ENCODE results near the gene ARHGEF6.
"Not testable (repeated sequence)": the region's sequence is repeated elsewhere in the genome, so short reads cannot be mapped to it uniquely, and the experiment has no call there.

Gene ARHGEF6

DNA sequence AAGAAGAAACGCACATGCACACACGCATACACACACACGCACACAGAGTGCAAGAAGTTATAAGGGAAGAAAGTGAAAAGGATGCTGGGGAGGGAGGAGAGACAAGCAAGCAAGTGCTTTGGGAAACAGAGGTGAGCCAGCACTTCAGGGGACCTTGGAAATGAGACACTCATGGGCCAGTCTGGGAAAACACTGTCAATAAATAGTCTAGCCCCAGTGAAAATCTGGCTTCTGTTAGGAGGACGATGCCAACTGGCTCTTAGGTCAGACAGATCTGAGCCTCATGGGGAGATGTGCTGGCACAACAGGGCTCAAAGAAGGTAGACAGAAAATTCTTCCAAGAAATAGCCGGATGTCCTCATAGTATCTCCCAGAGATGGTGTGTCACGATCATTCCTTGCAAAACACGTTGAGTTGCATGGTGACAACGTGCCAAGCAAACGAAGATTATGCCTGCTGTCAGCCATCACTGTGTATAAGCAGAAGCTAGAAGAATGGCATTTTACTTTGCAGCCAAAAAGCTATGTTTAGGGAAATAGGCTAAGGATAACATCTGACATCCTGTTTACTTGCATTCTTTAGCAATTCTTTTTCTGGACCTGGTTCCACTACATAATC lies 557 bp upstream of the ARHGEF6 start:
- no peak for DNase-seq

DNA sequence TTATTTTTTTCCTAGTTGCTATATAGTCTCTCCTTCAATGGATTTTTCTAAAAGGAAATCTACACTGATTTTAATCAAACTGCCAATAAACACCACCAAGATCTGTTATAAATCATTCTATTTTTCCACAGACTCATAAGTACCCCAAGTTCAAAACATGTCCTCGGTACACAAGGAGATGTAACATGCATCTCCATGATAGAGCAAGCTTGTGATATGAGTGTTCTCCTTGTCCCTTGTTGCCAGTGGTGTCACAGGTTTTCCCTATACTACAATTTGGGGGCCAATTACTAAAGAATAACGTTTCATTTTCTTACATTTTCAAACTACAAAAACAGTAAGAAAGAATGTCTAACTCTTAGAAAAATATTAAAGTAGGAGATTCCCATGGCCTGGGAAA lies 491 bp downstream of the ARHGEF6 start:
- no peak for DNase-seq

DNA sequence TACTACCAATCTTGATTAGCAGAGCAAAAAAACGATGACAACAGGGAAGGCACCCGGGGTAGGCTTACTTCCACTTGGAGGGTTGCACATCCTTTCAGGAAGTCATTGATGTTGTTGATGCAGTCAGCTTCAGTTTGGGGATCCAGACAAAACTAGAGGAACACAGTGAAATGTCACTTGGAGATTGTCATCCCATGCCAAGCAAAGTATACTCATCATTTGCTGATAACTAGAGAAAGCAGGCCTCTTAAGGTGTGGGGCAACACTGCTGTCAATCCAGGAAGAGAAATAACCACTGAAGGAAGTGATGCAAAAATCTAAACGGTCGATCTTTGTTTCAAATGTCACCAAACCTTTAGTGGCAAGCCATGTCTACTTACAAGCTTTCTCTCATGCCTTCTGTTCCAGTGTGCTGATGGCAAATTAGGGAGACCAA lies 1.4 kb downstream of the ARHGEF6 start:
- no peak for DNase-seq

DNA sequence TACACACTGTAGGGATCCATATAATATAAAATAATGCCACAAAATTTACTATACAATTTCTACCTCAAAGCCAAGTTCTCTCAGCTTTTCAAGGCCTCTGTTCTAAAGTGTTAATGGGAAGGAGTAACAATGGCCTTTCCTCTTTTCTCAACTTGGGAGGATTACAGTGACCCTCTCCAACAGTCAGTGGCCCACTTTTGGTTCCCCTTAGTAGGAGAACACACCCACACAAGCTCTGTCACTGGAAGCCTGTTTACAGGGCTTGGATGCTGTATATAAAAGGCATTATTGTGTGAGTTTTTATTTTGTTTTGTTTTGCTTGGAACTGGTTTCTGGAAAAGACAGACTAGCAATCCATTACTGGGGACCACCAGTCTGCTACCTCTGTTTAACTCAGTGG lies 1.8 kb downstream of the ARHGEF6 start:
- no peak for DNase-seq

DNA sequence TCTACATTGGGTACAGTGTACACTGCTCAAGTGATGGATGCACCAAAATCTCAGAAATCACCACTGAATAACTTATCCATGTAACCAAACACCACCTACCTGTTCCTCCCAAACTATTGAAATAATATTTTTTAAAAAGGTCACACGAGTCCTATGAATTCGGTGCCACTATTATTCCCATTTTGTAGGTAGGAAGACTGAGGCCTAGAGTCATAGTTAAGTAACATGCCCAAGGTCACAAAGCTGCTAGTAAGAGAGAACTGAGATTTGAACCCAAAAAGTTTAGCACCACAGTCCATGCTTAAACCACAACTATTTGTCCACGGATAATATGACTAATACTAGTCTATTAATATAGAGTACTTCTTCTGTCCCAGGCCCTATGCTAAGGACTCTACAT lies 2.7 kb downstream of the ARHGEF6 start:
- no peak for DNase-seq

DNA sequence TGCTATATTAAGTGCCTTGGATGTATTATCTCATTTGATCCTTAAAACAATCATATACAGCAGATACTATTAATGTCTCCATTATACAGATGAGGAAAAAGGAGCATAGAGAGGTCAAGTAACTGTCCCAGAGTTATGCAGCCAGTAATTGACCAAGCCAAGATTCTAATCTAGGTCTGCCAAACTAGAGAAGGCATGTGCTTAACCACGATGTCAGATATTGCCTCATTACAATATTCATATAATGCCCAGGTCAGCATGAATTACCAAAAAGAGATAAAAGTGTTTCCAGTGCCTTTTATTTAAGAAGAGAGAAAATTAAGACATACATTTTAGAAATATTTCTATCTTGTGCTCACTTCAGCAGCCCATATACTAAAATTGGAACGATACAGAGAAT lies 7.1 kb downstream of the ARHGEF6 start:
- DNase-seq = no peak

DNA sequence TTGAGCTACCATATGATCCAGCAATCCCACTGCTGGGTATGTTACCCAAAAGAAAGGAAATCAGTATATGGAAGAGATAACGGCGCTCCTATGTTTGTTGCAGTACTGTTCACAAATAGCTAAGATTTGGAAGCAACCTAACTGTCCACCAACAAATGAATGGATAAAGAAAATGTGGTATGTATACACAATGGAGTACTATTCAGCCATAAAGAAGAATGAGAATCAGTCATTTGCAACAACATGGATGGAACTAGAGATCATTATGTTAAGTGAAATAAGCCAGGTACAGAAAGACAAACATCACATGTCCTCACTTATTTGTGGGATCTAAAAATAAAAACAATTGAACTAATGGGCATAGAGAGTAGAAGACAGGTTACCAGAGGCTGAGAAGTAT lies 8.9 kb downstream of the ARHGEF6 start:
- not testable (repeated sequence) for DNase-seq

DNA sequence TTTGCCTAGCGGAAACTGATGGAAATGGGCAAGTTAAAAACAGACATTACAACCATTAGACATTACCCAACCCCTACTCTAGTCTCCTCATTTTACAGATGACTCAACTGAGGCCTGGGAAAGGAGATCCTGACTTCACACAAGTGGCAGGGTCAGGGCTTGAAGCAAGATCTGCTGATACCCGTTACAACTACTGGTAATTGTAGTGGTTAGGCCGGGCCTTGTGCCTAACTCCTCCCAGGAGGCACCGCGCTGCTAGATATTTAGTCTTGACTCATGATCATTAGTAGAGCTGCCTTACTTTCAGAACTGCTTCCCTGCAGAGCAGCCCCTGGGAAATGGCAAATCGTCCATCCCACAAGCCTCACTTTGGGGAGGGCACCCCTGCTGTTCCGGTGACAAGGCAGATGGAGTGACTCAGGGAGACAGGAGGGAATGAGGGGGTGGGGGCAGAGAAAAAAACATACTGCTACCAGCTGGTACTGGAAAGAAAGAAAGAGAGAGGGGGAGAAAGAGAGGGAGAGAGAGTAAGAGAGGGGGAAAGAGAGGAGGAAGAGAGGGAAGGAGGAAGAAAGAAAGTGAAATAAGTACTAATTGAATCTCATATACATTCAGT lies 12.2 kb downstream of the ARHGEF6 start:
- peak; percentile 94 for DNase-seq

DNA sequence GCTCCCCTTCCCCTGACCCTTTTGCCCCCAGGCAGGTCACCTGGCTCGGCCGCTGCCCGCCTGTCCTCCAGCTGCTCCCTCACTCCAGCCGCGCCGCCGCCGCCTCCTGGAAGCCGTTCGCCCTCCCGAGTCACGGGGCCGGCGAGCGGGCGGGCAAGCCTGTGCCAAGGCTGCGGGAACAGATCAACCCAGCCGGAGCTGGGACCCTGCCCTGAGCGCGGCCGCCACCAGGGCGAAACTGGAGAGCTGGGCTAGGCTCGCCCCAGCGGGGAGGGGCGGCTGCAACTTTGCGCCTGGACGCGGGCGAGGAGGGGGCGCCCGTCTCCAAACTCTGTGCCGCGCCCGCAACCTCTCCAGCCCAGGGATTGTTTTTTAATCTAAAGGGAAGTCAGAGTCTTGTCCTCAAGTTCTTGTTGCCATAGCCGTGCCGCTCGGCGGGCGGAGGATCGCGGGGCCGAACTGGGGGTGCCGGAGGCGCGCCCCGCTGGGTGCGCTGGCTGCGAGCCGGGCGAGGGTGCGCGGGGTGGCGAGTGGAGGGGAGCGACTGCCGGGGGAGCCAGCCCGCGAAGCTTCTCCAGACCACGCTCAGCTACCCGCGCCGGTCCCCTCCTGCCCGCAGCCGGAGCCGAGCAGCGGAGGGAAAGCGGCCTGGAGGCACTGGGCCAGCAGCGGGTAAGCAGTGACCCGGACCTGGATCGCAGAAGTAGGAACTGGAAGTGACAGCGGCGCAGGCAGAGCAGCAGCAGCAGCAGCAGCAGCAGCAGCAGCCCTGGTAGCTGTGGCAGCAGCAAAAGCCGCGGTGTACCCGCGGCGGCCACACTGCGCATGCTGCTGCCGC lies 13.4 kb downstream of the ARHGEF6 start:
- DNase-seq = peak; percentile 81

DNA sequence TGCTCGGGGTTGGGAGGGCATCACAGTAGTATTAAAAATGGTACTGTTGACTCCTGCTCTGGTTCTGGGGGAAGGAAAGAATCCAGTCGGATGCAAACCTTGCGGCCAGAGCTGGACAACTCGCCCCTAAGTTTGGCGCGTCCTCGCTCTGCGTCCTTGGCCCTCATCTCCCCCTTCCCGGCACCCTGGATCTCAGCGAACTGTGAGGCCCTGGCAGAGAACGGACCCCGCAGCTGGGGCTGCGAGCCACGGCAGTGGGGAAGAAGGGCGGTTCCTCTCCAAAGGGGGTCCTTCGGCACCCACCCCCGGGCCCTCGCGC lies 14.0 kb downstream of the ARHGEF6 start:
- DNase-seq = peak; percentile 65

DNA sequence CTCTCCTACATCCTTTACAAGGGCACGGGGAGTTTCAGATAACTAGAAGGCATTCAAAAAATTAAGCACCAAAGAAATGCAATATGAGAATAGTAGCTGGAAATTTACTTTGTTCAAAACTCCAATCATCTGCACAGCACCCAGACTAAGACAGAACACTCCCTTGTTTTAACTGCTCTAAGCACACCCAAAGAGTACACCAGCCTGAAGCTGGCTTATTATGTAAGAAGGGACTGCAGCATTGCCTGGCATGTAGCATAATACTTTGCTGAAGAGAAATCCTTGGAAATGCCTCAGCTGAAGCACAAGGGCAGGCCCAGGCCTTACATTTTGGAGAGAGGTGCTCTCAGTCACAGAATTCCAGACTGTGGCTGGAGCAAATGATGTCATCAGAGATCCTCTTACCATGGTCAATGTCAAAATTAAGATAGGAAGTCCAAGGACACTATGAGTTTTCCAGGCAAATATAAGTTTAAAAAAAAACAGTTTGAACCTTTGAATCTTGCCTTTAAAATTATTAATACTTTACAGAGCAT lies 14.8 kb downstream of the ARHGEF6 start:
- DNase-seq = peak; percentile 45

DNA sequence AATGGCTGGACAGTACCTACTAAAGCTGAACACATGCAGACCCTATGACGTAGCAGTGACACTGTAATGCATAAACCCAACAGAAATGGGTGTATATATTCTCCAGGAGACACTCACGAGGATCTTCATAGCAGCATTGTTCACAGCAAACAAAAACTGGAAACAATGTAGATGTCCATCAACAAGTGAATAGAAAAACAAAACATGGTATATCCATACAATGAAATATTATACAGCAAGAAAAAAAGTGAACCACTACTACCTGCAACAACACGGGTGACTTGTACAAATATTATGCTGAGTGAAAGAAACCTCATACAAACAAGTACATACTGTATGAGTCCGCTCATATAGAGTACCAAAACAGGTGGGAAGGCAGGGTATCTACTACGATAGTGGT lies 16.5 kb downstream of the ARHGEF6 start:
- no peak for DNase-seq

DNA sequence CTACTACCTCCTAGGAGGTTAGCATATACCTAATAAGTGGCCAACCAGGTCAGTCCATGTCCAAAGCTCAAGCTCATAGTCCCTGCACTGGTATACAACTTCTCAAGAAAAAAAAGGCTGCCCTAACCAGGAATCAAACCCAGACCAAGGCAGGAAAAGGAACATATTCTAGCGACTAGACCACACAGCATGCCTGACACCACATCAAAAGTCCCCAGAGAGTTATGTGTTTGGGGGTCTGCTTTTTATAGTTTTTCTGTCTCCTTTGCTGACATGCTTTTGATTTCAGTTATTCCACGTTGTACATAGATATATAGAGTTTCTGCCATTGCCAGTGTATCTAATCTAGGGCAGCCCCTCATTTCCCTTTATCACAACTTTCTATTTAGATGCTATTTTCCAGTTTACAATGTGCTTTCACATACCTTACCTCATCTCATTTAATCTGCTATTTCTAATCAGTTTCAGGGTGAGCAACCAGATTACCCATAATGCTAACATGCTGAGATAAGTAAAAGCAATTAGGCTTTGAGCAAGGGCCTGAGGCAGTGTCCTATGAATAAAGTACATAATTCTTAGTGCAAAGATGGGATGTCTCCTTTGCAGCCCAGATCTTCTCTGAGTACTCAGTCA lies 17.8 kb downstream of the ARHGEF6 start:
- peak; percentile 8 for DNase-seq

DNA sequence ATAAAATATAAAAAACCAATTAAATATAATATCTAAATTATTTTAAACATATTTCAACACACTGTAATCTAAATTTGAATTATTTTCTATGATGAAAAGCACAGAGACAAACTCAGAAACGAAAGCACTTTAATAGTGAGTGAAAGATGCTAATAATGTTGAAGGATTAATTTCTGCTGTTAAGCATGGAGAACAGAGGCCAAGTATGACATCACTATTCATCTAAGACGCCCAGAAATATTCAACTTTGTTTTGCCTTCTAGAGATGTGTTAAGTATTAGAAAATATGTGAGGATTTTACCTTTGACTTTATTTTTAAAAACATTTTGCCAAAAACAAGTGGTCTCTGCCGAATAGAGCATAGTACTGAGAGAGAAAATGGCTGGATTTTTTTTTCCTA lies 19.3 kb downstream of the ARHGEF6 start:
- no peak for DNase-seq

DNA sequence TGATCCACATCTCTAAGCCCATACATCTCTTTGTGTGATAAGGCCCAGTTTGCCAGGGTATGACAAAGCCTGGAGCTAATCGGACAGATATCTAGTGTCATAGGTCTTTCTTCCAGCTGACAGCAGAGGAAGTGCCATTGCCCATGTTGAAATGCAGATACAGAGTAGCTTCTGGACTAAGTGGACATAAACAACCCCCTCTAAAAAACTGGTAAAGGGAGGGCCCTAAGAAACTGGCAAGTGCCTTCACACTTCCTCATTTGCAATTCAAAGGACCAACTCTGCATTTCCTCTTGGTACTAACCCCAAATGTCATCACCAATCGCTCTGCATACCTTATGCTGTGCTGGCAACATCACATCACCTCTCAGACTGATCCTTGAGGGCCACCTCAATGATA lies 20.8 kb downstream of the ARHGEF6 start:
- peak; percentile 12 for DNase-seq

DNA sequence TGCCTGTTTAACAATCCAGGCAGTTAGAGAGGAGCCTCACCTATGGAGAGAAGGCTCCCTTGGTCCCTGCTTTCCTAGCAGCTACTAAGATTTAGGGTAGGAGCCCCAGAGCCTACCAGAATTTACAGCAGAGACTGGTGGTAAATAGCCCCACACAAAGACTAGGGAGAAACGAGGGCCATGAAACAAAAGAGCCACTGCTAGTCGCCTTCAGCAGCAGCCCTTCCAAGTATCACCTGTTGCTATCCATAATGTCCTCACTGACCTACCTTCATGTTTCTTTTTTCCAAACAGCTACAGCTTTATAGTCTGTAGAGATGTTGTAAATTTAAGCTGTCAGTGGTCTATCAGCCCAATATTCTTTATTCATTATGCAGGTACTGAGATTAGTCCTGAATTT lies 25.3 kb downstream of the ARHGEF6 start:
- peak; percentile 4 for DNase-seq

DNA sequence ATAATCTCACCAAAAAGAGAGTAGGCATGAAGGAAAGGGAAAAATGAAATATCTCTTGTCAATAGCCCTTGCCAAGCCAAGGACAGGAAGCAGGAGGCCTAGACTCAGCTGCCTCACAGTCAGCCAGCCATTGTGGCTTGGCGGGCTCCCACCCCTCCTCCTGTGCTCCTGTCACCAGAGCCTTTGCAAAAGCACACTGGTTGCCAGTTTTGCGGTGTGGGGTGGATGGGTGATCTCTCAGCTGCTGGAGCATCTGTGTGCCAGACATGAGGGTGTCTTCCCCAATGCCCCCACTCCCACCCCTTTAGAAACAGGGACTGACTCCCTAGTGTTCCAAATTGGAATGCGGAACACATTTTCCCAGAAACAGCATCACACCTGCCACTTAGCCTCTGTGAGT lies 26.1 kb downstream of the ARHGEF6 start:
- peak; percentile 60 for DNase-seq

DNA sequence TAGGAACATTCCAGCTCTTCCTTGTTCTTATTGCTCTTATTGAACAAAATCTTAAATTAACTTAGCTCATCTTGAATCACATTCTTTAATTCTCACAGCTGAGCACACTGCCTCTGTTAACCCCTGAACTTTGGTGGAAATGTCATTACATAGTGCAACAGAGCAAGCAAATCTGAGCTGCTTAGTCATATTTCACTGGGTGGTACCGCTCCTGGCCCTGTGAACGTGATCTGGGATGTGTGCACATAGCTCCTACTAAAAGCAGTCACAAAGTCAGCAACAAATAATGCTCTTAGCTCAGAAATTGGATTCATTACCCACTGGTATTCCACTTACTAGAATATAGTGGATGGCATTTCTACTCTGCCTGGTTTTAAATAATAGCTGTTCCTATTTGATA lies 27.9 kb downstream of the ARHGEF6 start:
- peak; percentile 2 for DNase-seq

DNA sequence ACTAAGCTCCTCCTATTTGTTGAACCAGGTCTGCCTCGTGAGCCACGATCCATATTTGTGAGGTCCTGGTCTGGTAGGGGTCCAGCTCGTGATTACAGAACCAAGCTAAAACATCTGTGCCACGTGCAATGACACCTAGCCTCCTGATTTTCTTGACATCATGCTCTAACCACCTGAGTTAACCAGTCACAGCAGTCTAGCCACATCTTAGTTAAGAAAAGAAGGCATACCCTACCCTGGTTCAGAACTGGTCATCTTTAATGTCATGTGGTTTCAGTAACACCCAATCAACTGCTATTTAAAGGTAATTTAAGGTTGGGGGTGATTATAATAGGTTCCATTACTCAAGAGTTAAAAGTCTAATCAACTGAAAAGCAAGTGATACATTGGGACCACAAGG lies 28.4 kb downstream of the ARHGEF6 start:
- no peak for DNase-seq

DNA sequence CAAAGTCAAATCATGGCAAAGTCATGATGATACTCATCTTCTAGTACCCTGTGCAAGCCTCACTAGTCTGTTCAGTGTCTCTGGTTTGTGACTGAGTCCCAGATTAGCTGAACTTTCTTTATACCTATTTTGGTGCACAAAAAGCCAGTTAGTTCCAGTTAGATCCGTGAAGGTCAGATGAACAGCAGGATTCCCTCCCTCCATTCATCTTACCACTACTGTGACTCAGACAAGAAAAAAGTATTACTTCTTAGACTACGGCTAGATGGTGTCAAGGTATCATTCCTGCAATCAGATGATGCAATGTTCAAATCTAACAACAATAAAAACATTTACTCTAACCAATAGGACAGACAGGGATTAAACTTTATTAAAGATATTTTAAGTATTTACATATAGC lies 30.4 kb downstream of the ARHGEF6 start:
- DNase-seq = no peak

DNA sequence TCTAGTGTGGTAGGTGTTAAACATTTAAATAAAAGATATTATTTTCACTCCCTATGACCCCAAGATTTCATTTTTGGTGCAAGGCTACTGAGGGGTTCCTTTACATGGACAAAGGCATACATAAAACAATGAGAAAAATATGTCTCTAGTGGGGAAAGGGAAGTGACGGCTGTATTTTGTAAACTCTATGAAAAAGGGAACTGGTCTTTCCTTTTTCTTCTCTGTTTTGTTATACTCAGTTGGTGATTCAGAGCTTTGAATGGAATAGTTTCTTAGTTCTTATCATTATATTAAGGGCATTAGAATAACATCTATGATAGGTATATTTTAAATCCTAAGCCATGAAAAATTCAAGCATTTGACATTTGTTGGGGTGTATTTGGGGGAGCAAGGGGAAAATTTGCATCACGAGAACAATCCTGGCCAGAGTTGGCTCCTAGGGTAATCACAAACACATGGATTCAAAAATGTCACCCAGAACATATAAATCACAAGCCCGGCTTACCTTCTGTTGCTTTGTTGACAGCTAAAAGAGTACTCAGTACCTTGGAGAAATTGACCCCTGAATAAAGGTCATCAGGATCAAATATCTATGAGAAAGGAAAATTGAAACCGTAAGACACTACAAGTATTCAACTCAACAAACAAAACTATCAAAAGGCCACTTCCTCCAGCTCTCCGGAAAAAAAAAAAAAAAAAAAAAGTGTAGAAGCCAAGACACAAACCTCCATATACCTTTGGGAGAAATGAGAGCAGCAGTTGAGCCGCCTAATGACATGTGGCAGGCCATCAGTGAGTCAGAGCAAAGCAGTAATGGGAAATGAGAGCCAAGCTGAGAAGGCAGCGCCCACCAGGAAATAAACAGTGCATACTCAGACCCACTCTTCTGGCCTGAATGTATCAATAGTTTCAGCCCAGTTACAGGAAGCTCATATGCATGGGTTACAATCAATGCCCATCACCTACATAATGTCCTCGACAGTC lies 33.4 kb downstream of the ARHGEF6 start:
- DNase-seq = peak; percentile 65

All from NCI-H69 (cell line).